ENCODE data around the gene SHC2. TPM values are rescaled to one million over a fixed set of nuclear protein-coding genes. Genes with fewer than 3 reads are reported as not detected.

SHC2 gene
- total RNA-seq, 1 experiment from 2014 or later = 1.1 TPM

- Histone ChIP-seq H3K36me3 (ENCODE audit: insufficient read depth, low read length, poor library complexity, severe bottlenecking) (no peaks in the 10 kb centered on the region), H3K27ac (ENCODE audit: low read depth, low read length, poor library complexity, severe bottlenecking) (no peak overlapping the region), H3K4me1 (ENCODE audit: insufficient read depth, low read length, poor library complexity, severe bottlenecking) (no peaks in the 10 kb centered on the region), H3K27me3 (replicated peaks; ENCODE audit: insufficient read depth, low read depth, low read length, poor library complexity) (no peaks in the 10 kb centered on the region), H3K4me3 (ENCODE audit: low read depth, low read length, poor library complexity, severe bottlenecking) (no peak overlapping the region), H3K9me3 (ENCODE audit: low read depth, low read length, poor library complexity, severe bottlenecking) (no peaks in the 10 kb centered on the region)
- DNase-seq (ENCODE audit: low spot score) = no peak
- CTCF ChIA-PET = no interaction called here
- BruUV-seq (replicated peaks) = no TSS peak
- POLR2A ChIA-PET (ENCODE audit: low non-redundant PET) = no interaction called here
- no peak for TF ChIP-seq CTCF (conservative IDR thresholded peaks at IDR 0.05; ENCODE audit: low read depth, low read length)
- TF ChIP-seq EZH2 (IDR thresholded peaks at IDR 0.05; ENCODE audit: borderline replicate concordance, low read depth, low read length, poor library complexity, severe bottlenecking) = no peak
- intact Hi-C loops (cut with micrococcal nuclease; ENCODE audit: unreplicated experiment) = no loop called here
These were observed 18.7 kb downstream of the SHC2 start for GRCh38 chr19:442085-442484.

DNA sequence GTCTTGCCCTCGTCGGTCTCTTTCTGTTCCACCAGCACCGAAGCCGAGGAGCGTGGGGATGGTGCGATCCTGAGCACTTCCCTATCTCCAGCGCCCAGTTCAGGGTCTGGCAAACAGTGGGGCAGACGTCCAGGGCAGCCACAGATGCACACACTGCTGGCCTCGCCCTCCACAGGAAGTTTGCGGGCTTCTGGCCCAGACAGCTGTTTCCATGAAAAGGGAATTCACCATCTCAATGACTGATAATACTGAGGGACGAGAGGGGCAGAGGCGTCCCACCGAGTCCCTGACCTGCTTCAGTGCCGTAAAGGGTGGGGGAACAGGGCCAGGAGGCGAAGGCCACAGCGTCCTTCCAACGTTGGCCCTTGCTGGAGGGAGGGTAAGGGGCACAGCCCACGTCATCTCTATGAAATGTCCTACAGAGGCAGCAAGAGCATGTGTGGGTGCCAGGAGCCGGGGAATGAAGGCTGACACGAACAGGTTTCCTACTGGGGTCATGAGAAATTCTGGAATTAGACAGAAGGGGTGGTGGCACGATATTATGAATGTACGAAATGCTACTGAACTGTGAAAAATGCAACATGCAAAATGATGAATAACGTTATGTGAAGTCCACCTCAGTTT is 19.5 kb downstream of the SHC2 start:
- intact Hi-C loops (cut with micrococcal nuclease; ENCODE audit: unreplicated experiment) = no loop called here
- Histone ChIP-seq H3K36me3 (ENCODE audit: insufficient read depth, low read length, poor library complexity, severe bottlenecking) (no peaks in the 10 kb centered on the region), H3K27me3 (replicated peaks; ENCODE audit: insufficient read depth, low read depth, low read length, poor library complexity) (no peaks in the 10 kb centered on the region), H3K4me1 (ENCODE audit: insufficient read depth, low read length, poor library complexity, severe bottlenecking) (no peaks in the 10 kb centered on the region), H3K9me3 (ENCODE audit: low read depth, low read length, poor library complexity, severe bottlenecking) (no peaks in the 10 kb centered on the region), H3K4me3 (ENCODE audit: low read depth, low read length, poor library complexity, severe bottlenecking) (no peak overlapping the region), H3K27ac (ENCODE audit: low read depth, low read length, poor library complexity, severe bottlenecking) (no peak overlapping the region)
- ChIA-PET POLR2A (ENCODE audit: low non-redundant PET) (no interaction called here), CTCF (no interaction called here)
- TF ChIP-seq CTCF (conservative IDR thresholded peaks at IDR 0.05; ENCODE audit: low read depth, low read length) (no peak), EZH2 (IDR thresholded peaks at IDR 0.05; ENCODE audit: borderline replicate concordance, low read depth, low read length, poor library complexity, severe bottlenecking) (no peak)
- DNase-seq (ENCODE audit: low spot score) = no peak
- BruUV-seq (replicated peaks) = no TSS peak

- CTCF ChIA-PET = no interaction called here
- no peak for TF ChIP-seq EZH2 (IDR thresholded peaks at IDR 0.05; ENCODE audit: borderline replicate concordance, low read depth, low read length, poor library complexity, severe bottlenecking)
- TF ChIP-seq CTCF (conservative IDR thresholded peaks at IDR 0.05; ENCODE audit: low read depth, low read length) = no peak
- Histone ChIP-seq H3K9me3 (ENCODE audit: low read depth, low read length, poor library complexity, severe bottlenecking) (no peaks in the 10 kb centered on the region), H3K4me3 (ENCODE audit: low read depth, low read length, poor library complexity, severe bottlenecking) (no peak overlapping the region), H3K27me3 (replicated peaks; ENCODE audit: insufficient read depth, low read depth, low read length, poor library complexity) (no peaks in the 10 kb centered on the region), H3K4me1 (ENCODE audit: insufficient read depth, low read length, poor library complexity, severe bottlenecking) (no peaks in the 10 kb centered on the region), H3K36me3 (ENCODE audit: insufficient read depth, low read length, poor library complexity, severe bottlenecking) (no peaks in the 10 kb centered on the region), H3K27ac (ENCODE audit: low read depth, low read length, poor library complexity, severe bottlenecking) (no peak overlapping the region)
- BruUV-seq (replicated peaks) = no TSS peak
- intact Hi-C loops (cut with micrococcal nuclease; ENCODE audit: unreplicated experiment) = no loop called here
- POLR2A ChIA-PET (ENCODE audit: low non-redundant PET) = no interaction called here
- no peak for DNase-seq (ENCODE audit: low spot score)
These were observed 20.2 kb downstream of the SHC2 start for GRCh38 chr19:440391-441212.
